ENCODE results near the gene ASL.
"Not testable (repeated sequence)": the region's sequence is repeated elsewhere in the genome, so short reads cannot be mapped to it uniquely, and the experiment has no call there.

The ASL gene

DNA sequence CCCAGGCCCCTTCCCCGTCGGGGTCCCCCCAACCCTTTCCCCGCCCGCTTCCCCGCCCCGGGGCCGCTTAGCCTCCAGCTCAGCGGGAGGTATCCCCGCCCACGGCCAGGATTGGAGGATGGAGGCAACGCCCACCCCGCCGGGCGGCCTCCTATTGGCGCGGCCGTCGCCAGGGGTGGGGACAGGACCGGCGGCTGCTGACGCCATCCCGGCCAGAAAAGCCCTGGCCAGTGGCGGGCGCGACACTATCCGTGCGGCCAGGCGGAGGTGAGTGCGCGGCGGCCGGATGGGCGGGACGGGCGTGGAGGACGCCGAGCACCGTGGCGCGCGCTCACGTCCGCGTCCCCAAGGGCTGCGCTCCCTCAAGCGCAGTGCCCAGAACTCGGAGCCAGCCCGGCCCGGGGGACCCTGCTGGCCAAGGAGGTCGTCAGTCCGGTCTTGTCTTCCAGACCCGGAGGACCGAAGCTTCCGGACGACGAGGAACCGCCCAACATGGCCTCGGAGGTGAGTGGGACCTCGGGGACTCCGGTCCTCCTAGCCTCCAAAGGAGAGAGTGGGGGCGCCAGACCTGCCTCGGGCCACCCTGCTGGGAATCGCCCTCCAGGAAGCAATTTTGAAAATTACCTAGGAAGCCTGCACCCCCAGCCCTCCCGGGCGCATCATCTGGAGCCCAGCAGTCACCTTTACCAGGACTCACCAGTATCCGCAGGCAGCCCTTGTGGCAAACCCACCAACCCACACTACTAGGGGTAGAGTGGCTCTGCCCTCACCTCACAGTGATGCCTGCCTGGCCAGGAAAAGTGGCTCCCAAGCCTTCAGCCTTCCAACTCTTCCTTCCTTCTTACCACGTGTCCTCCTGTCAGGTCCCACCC is at the start of gene ASL:
Gene ASL, plus strand, starts transcription at position 230 of the 872 bp plus-strand sequence. Its CDS starts 263 bp downstream, at position 493.
- peak; percentile 92 for DNase-seq (ENCODE audit: low read depth)

DNA sequence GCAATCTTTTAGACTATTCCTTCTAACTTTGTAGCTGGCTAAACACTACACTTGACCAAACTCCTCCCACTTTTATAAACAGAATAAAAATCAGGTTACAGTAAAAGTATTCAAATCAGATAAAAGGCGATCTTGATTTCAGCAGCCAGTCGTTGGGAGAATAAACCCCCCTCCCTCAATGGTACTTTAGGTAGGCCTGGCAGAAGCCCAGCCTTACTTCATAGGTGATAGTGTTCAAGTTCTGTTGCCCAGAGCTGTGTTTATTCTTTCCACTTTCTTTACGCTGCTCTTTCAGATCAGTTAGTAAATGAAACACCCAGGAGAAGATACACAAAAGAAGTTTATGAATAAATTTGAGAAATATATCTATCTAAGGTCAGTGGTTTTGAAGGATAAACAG is 47.3 kb upstream of the ASL start:
- DNase-seq (ENCODE audit: low read depth), result not testable (repeated sequence)

DNA sequence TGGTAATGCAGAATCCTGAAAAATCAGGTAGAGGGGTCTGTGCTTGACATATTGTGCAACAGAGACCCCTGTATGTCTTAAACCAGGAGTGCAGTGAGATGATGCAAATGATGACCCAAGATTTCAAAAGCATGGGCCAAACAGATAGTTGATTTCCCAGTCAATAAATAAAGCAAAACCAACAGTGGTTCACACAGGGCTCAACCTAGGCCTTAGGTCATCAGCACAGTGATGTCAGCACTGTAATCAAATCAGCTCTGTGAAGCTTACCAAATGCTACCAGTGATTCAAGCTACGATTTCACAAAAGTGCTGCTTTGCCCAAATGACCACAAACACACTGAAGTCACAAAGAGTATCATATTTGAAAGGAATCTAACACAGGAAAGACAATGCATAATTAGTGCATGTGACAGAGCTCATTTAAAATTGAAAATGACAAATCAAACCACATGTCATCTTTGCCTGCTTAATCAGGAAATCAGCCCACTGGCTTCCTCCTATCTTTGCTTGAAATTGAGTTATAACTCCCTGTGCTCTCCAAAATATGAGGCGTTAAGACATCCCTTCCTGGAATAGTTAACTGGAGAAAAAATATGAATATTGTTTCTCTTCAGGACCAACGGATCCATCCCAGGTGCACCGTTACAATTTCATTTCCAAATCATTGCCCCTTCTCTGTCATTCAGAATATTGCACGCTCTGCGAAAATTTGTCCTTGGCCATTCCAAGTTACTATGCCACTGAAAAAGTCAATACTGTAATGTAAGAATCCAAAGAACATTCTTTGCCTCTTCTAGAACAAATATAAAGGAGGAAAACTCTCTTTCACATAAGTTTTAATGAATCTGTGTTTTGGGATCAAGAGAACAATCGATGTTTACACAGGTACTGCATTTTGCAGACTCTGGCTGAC is 41.9 kb upstream of the ASL start:
- no peak for DNase-seq (ENCODE audit: low read depth)

DNA sequence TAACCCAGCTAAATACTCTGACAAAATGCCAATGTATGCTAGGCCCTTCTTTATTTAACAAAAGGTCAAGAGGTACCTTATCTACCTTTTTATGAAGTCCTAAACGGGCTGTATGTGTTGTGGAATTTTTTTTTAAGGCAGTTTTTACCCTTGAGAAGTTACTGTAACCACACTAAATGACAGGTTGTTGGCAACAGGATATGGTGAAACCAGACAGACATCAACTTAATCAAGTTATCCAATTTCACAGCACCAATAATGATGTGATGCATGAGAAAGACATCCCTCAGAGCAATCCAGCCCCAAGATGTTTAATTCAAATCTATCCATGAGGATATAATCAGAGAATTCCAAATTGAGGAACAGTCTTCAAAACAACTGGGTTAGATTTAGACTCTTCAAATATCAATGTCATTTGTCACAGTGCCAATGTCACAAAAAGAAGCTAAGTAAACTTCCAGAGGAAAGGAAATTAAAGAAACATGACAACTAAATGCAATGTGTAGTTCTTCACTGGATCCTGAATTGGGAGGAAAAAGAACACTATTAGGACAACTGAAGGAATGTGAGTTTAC is 41.1 kb upstream of the ASL start:
- peak; percentile 44 for DNase-seq (ENCODE audit: low read depth)

DNA sequence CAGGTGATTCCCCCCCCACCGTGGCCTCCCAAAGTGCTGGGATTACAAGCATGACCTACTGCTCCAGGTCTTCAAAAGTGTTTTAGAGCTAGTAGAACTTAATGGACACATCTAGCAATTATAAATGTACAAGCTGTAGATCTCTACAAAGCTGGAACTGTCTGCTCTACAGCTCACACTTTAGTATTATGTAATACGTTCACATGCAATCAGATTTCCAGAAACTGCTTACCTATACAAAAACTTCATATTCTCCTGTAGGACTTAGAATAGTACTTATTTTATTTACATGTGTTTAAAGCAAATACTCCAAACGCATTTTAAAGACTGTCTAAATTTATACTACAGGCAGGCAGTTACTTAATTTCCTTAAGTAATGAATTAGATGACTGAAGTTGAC is 39.2 kb upstream of the ASL start:
- DNase-seq (ENCODE audit: low read depth), result no peak

DNA sequence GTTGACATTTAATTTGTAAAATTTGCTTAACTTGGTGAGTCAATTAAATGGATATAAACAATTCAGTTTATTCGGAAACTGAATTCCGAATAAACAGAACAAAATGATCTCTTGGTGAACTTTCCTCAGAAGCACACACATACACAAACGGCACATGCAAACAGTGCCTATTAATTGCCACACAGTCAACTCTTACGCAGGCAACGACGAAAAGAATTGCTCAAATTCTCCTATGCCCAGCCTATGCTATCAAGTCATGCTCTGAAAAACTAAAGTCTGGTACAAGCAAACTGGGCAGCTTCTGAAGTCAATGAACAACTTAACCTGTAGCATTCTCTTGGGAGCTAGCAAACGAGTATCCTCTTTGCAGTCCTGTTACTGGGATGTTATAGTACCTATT is 38.8 kb upstream of the ASL start:
- no peak for DNase-seq (ENCODE audit: low read depth)

DNA sequence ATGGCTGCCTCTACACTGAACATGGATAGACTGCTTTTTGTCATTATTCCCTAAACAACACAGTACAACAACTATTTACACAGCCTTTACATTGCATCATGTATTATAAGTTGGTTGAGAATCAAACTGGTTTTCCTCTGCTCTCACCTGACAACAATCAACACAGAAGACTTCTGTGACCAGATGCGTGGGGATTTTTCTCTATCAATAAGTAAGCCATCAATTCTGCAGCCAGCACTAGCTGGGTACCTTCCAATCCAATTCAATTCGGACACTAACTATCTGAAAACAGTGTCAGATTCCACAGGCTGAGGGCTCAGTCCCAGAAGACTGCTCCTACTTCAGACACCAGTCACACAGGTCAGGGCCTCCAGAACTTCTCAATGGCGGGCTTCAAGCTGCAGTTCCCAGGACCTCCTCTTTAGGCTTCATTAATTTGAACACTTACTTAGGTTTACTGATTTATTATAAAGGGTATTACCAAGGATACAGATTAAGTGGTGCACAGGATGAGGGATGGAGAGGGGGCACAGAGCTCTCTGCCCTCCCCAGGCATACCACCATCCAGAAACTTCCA is 36.4 kb upstream of the ASL start:
- DNase-seq (ENCODE audit: low read depth), result no peak

DNA sequence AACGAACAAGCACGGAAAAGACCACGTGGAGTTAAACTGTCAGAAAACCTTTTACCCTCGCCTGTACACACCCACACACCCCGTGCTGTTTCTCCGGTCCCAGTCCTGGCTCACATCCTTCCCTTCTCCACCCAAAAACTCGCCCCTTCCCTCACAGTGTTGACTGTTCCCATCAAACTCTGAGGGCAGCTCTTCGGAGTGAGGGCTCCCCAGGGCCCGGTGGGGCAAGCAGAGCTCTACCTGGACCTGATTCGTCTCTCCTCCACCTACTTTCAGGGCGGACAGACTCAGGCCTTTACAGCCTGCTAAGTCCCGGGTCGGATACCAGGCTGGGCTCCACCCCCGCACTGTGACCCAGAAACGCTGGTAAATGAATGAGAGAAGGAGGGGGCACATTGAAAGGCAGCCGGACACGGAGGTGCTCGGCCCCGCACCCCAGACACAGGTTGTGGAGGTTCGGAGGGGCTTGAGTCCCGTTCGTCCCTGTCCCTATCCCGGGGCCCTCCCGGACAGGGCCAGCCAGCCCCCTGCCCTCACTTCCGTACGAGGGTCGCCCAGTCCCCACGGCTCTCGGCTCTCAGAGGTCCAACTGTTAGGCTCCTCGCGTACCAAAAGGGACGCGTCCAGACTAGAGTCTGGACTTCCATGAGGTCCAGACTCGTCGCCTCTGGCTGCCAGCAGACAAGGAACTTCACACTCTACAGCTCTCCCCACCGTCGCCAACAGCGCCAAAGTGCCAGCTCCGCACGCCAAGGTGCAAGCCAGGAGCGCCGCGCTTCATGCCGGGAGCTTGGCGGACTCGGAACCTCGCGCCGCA is 31.7 kb upstream of the ASL start:
- peak; percentile 20 for DNase-seq (ENCODE audit: low read depth)

DNA sequence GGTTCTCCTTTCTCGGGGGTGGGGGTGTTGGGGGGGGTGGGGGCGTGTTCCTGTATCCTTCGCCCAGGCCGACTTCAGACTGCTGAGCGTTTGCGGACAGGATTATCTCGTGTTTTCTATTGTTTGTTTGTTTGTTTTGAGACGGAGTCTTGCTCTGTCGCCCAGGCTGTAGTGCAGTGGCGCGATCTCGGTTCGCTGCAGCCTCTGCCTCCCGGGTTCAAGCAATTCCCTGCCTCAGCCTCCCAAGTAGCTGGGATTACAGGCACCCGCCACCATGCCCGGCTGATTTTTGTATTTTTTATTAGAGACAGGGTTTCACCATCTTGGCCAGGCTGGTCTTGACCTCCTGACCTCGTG is 31.1 kb upstream of the ASL start:
- DNase-seq (ENCODE audit: low read depth), result not testable (repeated sequence)

DNA sequence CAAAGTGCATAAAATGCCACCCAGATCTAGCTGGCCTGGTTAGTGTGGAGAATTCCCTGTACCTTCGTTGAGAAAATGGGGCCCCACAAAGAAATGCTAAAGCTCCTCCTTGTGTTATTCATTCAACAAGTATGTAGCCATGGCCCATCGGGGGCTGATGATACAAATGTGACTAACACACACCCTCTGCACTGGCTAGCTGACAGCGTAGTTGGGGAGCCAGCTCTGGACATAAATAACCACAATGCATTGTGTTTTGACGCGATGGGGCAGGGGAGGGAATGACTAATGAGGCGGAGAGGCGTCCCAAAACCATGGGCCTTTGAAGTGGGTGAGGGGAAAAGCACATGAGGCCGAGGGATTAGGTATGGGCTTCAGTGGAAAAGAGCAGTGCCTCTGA is 28.2 kb upstream of the ASL start:
- DNase-seq (ENCODE audit: low read depth), result peak; percentile 97

DNA sequence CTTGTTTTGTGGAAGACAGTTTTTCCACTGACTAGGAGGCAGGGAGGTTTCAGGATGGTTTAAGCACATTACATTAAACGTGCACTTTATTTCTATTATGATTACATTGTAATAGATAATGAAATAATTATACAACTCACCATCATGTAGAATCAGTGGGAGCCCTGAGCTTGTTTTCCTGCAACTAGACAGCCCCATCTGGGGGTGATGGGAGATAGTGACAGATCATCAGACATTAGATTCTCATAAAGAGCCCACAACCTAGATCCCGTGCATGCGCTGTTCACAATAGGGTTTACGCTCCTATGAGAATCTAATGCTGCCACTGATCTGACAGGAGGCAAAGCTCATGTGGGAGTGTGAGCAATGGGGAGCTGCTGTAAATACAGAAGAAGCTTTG is 25.7 kb upstream of the ASL start:
- not testable (repeated sequence) for DNase-seq (ENCODE audit: low read depth)

DNA sequence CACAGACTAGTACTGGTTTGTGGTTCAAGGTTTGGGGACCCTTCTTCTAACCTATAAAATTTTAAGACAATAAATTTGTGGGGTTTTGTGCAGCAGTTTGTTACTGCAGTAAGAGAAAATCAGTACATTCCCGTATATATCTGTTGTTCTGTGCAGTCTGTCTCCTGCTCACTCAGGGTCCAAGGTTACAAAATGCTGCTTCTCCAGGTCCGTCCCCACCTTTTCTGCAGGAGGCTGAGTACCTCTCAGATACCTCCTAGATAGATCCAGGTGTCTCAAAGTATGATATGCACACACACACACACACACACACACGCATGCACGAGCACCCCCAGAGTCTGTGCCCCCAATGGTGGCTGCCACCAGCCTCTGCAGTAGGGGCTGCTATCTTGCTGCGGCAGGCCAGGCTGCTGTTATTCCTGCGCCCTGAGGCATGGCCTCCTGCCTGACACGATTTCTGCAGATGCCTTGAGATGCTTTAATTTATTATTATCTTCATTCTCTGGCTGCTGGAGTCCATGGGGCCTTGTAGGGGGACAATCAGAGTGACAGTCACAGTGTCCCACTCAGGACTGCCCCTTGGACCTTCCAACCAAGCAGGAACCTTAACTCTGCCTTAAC is 25.2 kb upstream of the ASL start:
- no peak for DNase-seq (ENCODE audit: low read depth)

DNA sequence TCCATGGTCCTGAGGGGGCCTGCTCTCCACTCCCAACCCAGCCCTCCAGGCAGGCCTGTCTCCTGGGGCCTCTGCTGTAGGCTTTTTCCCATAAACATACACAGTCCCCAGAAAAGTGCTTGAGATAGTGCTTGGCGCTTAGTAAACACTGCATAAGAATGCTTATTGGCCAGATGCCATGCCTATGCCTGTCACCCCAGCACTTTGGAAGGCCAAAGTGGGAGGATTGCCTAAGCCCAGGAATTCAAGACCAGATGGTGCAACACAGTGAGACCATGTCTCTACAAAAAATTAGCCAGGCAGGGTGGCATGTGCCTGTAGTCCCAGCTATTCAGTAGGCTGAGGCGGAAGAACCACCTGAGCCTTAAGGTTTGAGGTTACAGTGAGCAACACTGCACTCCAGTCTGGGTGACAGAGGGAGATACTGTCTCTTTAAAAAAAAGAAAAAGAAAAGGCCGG is 24.6 kb upstream of the ASL start:
- peak; percentile 98 for DNase-seq (ENCODE audit: low read depth)

DNA sequence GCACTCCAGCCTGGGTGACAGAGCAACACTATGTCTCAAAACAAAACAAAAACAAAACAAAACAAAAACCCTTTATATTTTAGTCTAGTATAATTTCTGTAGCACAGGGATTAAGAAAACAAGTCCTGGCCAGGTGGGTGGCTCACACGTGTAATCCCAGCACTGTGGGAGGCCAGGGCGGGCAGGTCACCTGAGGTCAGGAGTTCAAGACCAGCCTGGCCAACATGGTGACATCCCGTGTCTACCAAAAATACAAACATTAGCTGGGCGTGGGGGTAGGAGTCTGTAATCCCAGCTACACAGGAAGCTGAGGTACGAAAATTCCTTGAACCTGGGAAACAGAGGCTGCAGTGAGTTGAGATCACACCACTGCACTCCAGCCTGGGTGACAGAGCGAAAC is 23.2 kb upstream of the ASL start:
- no peak for DNase-seq (ENCODE audit: low read depth)

DNA sequence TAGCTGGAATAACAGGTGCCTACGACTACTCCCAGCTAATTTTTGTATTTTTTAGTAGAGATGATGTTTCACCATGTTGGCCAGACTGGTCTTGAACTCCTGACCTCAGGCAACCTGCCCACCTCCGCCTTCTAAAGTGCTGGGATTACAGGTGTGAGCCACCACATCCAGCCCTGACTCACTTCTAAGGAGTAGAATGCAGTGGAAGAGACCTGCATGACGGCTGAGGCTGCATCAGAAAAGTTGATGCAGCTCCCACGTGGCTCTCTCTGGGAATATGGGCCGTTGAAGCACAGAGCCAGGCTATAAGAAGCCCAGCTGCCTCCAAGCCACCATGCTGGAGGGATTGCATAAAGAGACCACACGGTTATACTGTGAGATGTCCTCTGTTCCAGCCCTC is 21.6 kb upstream of the ASL start:
- DNase-seq (ENCODE audit: low read depth), result no peak

DNA sequence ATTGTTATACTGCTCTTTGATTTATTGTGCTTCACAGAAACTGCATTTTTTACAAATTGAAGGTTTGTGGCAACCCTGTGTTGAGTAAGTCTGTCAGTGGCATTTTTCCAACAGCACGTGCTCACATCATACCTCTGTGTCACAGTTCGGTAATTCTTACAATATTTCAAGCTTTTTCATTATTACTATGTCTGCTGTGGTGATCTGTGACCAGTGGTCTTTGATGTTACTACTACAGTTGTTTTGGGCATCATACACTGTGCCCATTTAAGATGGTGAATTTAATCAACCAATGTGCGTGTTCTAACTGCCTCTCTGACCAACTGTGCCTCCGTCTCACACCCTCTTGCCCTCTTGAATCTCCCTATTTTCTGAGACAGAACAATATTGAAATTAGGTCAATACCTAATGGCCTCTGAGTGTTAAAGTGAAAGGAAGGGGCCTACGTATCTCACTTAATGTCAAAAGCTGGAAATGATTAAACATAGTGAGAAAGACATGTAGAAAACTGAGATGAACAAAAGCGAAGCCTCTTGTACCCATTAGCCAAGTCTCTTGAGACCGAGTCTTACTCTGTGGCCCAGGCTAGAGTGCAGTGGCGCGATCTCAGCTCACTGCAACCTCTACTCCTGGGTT is 20.2 kb upstream of the ASL start:
- peak; percentile 64 for DNase-seq (ENCODE audit: low read depth)

DNA sequence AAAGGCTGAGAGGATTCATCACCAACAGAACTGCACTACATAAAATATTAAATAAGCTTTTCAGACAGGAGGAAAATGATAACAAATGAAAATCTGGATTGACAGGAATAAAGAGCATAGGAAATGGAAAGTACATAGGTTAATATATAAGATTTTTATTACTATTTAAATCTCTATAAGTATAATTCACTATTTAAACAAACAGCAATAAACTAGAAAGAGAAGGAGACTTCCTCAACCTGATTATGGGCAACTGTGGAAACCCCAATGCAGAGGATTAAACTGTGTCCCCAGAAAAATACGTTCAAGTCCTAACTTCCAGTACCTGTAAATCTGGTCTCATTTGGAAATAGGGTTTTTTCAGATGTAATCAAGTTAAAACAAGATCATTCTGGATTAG is 14.8 kb upstream of the ASL start:
- DNase-seq (ENCODE audit: low read depth), result no peak

DNA sequence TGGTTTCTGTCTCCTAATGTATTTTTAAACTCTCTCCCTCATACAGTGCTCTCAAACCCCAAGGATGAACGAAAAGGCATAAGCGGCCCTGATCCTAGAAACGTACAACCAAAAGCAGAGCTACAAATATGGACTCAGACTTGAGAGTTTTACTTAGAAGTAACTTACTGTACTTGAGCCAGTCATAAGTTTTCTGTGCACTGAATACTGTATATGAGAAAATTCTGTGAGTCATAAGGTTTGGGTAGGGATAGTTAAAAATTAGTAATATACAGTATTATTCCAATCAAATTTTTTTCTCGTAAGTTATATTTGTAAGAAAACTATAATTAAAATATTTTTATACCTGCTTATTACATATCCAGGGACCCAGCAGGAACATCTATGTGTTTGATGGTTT is 5.9 kb upstream of the ASL start:
- no peak for DNase-seq (ENCODE audit: low read depth)

DNA sequence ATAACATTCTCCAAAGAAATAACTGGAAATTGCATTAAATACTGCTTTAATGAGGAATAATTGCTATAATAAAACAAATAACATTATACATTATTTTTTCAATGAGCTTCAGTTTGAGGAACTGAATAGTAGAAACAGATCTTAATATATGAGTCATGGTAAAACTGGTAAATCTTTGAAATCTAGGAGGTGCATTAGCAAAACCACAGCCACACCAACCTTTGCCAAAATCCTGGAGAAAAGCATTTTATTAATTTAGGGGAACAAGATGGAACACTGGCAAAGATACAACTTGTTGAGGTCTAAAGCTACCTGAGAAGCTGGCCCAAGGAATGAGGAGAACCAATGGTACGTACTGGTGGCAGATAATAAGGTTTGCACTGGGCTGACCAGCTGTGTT is 5.4 kb upstream of the ASL start:
- no peak for DNase-seq (ENCODE audit: low read depth)

DNA sequence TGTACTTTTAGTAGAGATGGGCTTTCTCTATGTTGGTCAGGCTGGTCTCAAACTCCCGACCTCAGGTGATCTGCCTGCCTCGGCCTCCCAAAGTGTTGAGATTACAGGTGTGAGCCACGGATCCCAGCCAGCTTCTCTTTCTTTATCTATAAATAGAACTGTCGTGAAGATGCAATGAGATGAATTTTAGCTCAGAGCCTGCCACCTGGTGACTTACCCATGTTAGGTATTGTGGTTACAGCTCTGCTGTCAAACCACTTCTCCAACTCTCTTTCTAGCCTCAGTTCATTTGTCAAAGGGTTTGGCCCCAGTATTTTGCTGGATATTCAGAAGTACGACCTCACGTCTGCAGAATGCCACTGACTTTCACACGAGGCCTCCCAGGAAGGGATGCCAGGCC is 3.4 kb upstream of the ASL start:
- DNase-seq (ENCODE audit: low read depth), result not testable (repeated sequence)
